HCT116 (cell line): ENCODE results near the gene ERGIC1. TPM values are rescaled to one million over a fixed set of nuclear protein-coding genes. Genes with fewer than 3 reads are reported as not detected.
"Not testable (repeated sequence)": the region's sequence is repeated elsewhere in the genome, so short reads cannot be mapped to it uniquely, and the experiment has no call there.

Experiments used
- ATAC-seq: fragments of 200-7000 bp; cut with Tn5 transposase; 2 replicates; pipeline ENCODE4 v1.9.1; 2020; ENCODE audit warnings: mild to moderate bottlenecking, moderate library complexity
- BruUV-seq: library from RNA; stranded (reverse); fragments of 400-500 nt; replicated peaks from 2 replicates; lab custom pipeline; 2021; lab: Mats Ljungman, UMichigan
- CTCF ChIA-PET: fragments of 300-600 bp; sonication (Branson Sonifier 250); formaldehyde crosslinking; loops from one replicate; lab custom pipeline; 2021; ENCODE audit warnings: antibody characterized with exemption; lab: Charles Lee
- POLR2A ChIA-PET: fragments of 300-600, 350-600 bp; sonication (Branson Sonifier 250); formaldehyde crosslinking; loops from one replicate; lab custom pipeline; 2021; ENCODE audit warnings: antibody characterized with exemption; lab: Charles Lee
- RAD21 ChIA-PET, 2 experiments: fragments of 300-600 bp; sonication (Branson Sonifier 250); formaldehyde crosslinking; loops; one replicate each; lab custom pipeline; 2023; ENCODE audit warnings: low total read pairs in 2 of 2; ENCODE audit not compliant: uncharacterized antibody in 2 of 2, unreplicated experiment in 2 of 2, low non-redundant PET in 1 of 2; lab: Charles Lee
- DNase-seq: peaks from one replicate; pipeline ENCODE4 v3.0.0-alpha.2; 2010; ENCODE audit warnings: low read depth, low spot score
- H2AFZ ChIP-seq: fragments of 200-600 bp; shearing (Covaris generic), sonication (generic); 2 replicates; pipeline ENCODE4 v1.6.1; 2017; ENCODE audit warnings: low read depth, mixed run types, mixed read lengths, antibody characterized with exemption, low read length; ENCODE audit not compliant: poor library complexity, severe bottlenecking
- H3K27ac ChIP-seq: 2 replicates; pipeline ENCODE4 v1.5.1; 2012; ENCODE audit warnings: low read depth, low read length
- H3K27me3 ChIP-seq: fragments of 200-600 bp; sonication (generic); 2 replicates; pipeline ENCODE4 v1.6.1; 2016; ENCODE audit warnings: mixed run types, low read length, mixed read lengths; ENCODE audit not compliant: insufficient read depth
- H3K36me3 ChIP-seq, 2 experiments: fragments of 200-500 bp in 1 of 2; fragments of 200-600 bp in 1 of 2; sonication (Bioruptor generic) in 1 of 2; sonication (generic) in 1 of 2; 2 replicates each; pipeline versions ENCODE4 v1.5.1 to v1.6.1; 2014 to 2016; ENCODE audit warnings: low read length in 2 of 2, inconsistent platforms in 1 of 2, mixed read lengths in 1 of 2, mixed run types in 1 of 2; ENCODE audit not compliant: insufficient read depth in 2 of 2, control insufficient read depth in 1 of 2
- H3K4me1 ChIP-seq, 2 experiments: fragments of 200-600 bp in 1 of 2; sonication (generic) in 1 of 2; 2 replicates each; pipeline versions ENCODE4 v1.5.1 to v1.6.1; 2012 to 2017; ENCODE audit warnings: low read length in 2 of 2, inconsistent platforms in 1 of 2, mild to moderate bottlenecking in 1 of 2, mixed read lengths in 1 of 2, mixed run types in 1 of 2, moderate library complexity in 1 of 2; ENCODE audit not compliant: insufficient read depth in 2 of 2, control insufficient read depth in 1 of 2
- H3K4me2 ChIP-seq: fragments of 200-600 bp; sonication (generic); 2 replicates; pipeline ENCODE4 v1.6.1; 2017; ENCODE audit warnings: mixed run types, low read length, mixed read lengths
- H3K4me3 ChIP-seq, 2 experiments: fragments of 200-600 bp in 1 of 2; sonication (generic) in 1 of 2; replicated peaks in 1 of 2; 2 replicates each; pipeline ENCODE4 v1.5.1; 2011 to 2016; ENCODE audit warnings: low read length in 2 of 2, control low read depth in 1 of 2, low read depth in 1 of 2, mild to moderate bottlenecking in 1 of 2, mixed read lengths in 1 of 2, mixed run types in 1 of 2
- H3K79me2 ChIP-seq: fragments of 200-600 bp; sonication (generic); 2 replicates; pipeline ENCODE4 v1.6.1; 2017; ENCODE audit warnings: mild to moderate bottlenecking, mixed run types, low read length, moderate library complexity, mixed read lengths; ENCODE audit not compliant: insufficient read depth
- H3K9ac ChIP-seq: fragments of 200-600 bp; sonication (generic); 2 replicates; pipeline ENCODE4 v1.6.1; 2016; ENCODE audit warnings: low read length, mixed read lengths
- H3K9me2 ChIP-seq: fragments of 200-600 bp; sonication (generic), shearing (Covaris generic); 2 replicates; pipeline ENCODE4 v1.6.1; 2017; ENCODE audit warnings: mixed run types, mild to moderate bottlenecking, moderate library complexity; ENCODE audit not compliant: insufficient read depth
- H3K9me3 ChIP-seq, 2 experiments: fragments of 200-500 bp in 1 of 2; fragments of 200-600 bp in 1 of 2; sonication (Bioruptor generic) in 1 of 2; sonication (generic) in 1 of 2; 2 replicates each; pipeline ENCODE4 v1.6.1; 2014 to 2017; ENCODE audit warnings: low read length in 2 of 2, mixed read lengths in 2 of 2, inconsistent platforms in 1 of 2, low read depth in 1 of 2, mild to moderate bottlenecking in 1 of 2, mixed run types in 1 of 2, moderate library complexity in 1 of 2; ENCODE audit not compliant: control insufficient read depth in 1 of 2, insufficient read depth in 1 of 2
- H4K20me1 ChIP-seq: fragments of 200-600 bp; sonication (generic), shearing (Covaris generic); 2 replicates; pipeline ENCODE4 v1.6.1; 2017; ENCODE audit warnings: mixed run types, mild to moderate bottlenecking, moderate library complexity; ENCODE audit not compliant: insufficient read depth
- ATF3 ChIP-seq: IDR thresholded peaks from 2 replicates; pipeline ENCODE4 v1.6.1; 2012
- CBX3 ChIP-seq: IDR thresholded peaks from 2 replicates; pipeline ENCODE4 v1.6.1; 2012; ENCODE audit warnings: low read depth
- EGR1 ChIP-seq: IDR thresholded peaks from 2 replicates; pipeline ENCODE4 v1.6.1; 2012; ENCODE audit warnings: low read depth
- EZH2 ChIP-seq: fragments of 200-600 bp; sonication (generic); IDR thresholded peaks from 2 replicates; pipeline ENCODE4 v1.6.1; 2017; ENCODE audit warnings: antibody characterized with exemption, mixed run types
- EZH2phosphoT487 ChIP-seq: fragments of 200-600 bp; IDR thresholded peaks from 2 replicates; pipeline ENCODE4 v1.6.1; 2018; ENCODE audit warnings: antibody characterized with exemption, borderline replicate concordance
- FOSL1 ChIP-seq: IDR thresholded peaks from 2 replicates; pipeline ENCODE4 v1.6.1; 2012; ENCODE audit warnings: low read depth
- POLR2A ChIP-seq: IDR thresholded peaks from 2 replicates; pipeline ENCODE4 v1.7.0; 2011; ENCODE audit warnings: borderline replicate concordance; ENCODE audit not compliant: insufficient read depth, insufficient read length; ENCODE audit errors: extremely low read depth
- RAD21 ChIP-seq: IDR thresholded peaks from 2 replicates; pipeline ENCODE4 v1.6.1; 2012; ENCODE audit warnings: low read depth, mild to moderate bottlenecking
- SRF ChIP-seq: IDR thresholded peaks from 2 replicates; pipeline ENCODE4 v1.6.1; 2012; ENCODE audit warnings: low read depth
- TCF7L2 ChIP-seq: IDR thresholded peaks from 2 replicates; pipeline ENCODE4 v1.7.0; 2011; ENCODE audit warnings: borderline replicate concordance, inconsistent platforms; ENCODE audit not compliant: insufficient read depth, insufficient read length; ENCODE audit errors: extremely low read depth
- ZFX ChIP-seq: fragments of 450-650 bp; IDR thresholded peaks from 2 replicates; pipeline ENCODE4 v1.6.1; 2017
- intact Hi-C: fragments of 100-400 bp; cut with micrococcal nuclease; formaldehyde crosslinking; loops from 2 replicates; pipeline ENCODE4 v1.10.0; 2022
- total RNA-seq: library from RNA; stranded (reverse); gene quantifications from one replicate; pipeline ENCODE4 v1.2.1, GENCODE V29; 2021; ENCODE audit not compliant: unreplicated experiment
- TF ChIP-seq, protein P1 (sequence below): IDR thresholded peaks from 2 replicates; pipeline ENCODE4 v1.6.1; 2012

ERGIC1 gene
- total RNA-seq, 1 experiment from 2014 or later, result 73.3 TPM

- ATAC-seq, result no peak
- H3K4me1 ChIP-seq, result peaks cover 8 to 34% of the 10 kb centered on the region in 2 experiments; a peak in 3 of 4 replicates
These were observed 47.2 kb upstream of the ERGIC1 start for GRCh38 chr5:172786736-172787462.

GRCh38 chr5:172787538-172787937 lies 46.5 kb upstream of the ERGIC1 start:
- CTCF ChIA-PET, H3K27me3 ChIP-seq, H3K9ac ChIP-seq, H4K20me1 ChIP-seq, H3K9me3 ChIP-seq, H3K9me2 ChIP-seq, BruUV-seq, H3K4me3 ChIP-seq, RAD21 ChIA-PET, H3K27ac ChIP-seq, POLR2A ChIA-PET, ATAC-seq, H3K4me2 ChIP-seq, intact Hi-C loops, H3K79me2 ChIP-seq, DNase-seq, H3K36me3 ChIP-seq: not testable (repeated sequence)
- H2AFZ ChIP-seq, result peak overlapping the region; percentile 32
- peaks cover 7 to 28% of the 10 kb centered on the region in 2 experiments; a peak in 3 of 4 replicates for H3K4me1 ChIP-seq

More at GRCh38 chr5:172786736-172787462, 47.2 kb upstream of the ERGIC1 start:
- RAD21 ChIA-PET, result no interaction called here
- Histone ChIP-seq H3K4me3 (no peak overlapping the region), H3K4me2 (no peak overlapping the region), H2AFZ (peak overlapping the region; percentile 32), H3K9me2 (no peaks in the 10 kb centered on the region), H3K79me2 (no peaks in the 10 kb centered on the region), H3K27ac (no peak overlapping the region), H3K36me3 (no peaks in the 10 kb centered on the region), H4K20me1 (no peaks in the 10 kb centered on the region), H3K27me3 (no peaks in the 10 kb centered on the region), H3K9ac (no peak overlapping the region), H3K9me3 (no peaks in the 10 kb centered on the region)
- no TSS peak for BruUV-seq
- no peak for DNase-seq
- CTCF ChIA-PET, result no interaction called here
- POLR2A ChIA-PET, result no interaction called here
- intact Hi-C loops, result no loop called here
- TF ChIP-seq ATF3 (no peak), RAD21 (no peak), EZH2 (no peak), TCF7L2 (no peak), CBX3 (no peak), POLR2A (no peak), EZH2phosphoT487 (no peak), EGR1 (no peak), SRF (no peak), ZFX (no peak), FOSL1 (no peak)
- TF ChIP-seq, protein P1, sequence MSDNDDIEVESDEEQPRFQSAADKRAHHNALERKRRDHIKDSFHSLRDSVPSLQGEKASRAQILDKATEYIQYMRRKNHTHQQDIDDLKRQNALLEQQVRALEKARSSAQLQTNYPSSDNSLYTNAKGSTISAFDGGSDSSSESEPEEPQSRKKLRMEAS, result no peak
- TF ChIP-seq, all 23 proteins: peak for 0
